ENCODE results near the gene PRKRA.

GRCh38 chr2:178426388-178426787 is 24.6 kb downstream of the PRKRA start:
- TF ChIP-seq, protein P1, sequence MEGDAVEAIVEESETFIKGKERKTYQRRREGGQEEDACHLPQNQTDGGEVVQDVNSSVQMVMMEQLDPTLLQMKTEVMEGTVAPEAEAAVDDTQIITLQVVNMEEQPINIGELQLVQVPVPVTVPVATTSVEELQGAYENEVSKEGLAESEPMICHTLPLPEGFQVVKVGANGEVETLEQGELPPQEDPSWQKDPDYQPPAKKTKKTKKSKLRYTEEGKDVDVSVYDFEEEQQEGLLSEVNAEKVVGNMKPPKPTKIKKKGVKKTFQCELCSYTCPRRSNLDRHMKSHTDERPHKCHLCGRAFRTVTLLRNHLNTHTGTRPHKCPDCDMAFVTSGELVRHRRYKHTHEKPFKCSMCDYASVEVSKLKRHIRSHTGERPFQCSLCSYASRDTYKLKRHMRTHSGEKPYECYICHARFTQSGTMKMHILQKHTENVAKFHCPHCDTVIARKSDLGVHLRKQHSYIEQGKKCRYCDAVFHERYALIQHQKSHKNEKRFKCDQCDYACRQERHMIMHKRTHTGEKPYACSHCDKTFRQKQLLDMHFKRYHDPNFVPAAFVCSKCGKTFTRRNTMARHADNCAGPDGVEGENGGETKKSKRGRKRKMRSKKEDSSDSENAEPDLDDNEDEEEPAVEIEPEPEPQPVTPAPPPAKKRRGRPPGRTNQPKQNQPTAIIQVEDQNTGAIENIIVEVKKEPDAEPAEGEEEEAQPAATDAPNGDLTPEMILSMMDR (IDR thresholded peaks at IDR 0.05): no peak
- no peak for TF ChIP-seq POLR2A (IDR thresholded peaks at IDR 0.05)

Measured in tibial nerve (tissue), 3 donors.